ENCODE results near the gene HIVEP2.

The HIVEP2 gene

GRCh38 chr6:142830116-142830710, 114.8 kb downstream of the HIVEP2 start:
- H2AFZ ChIP-seq = no peak overlapping the region
- H3K27me3 ChIP-seq (ENCODE audit: control insufficient read depth, insufficient read depth, low read length) = no peaks in the 10 kb centered on the region
- H3K9ac ChIP-seq = no peak overlapping the region
- H3K4me2 ChIP-seq (ENCODE audit: low read length) = no peak overlapping the region
- no peak for TF ChIP-seq CTCF (IDR thresholded peaks at IDR 0.05)
- H3K79me2 ChIP-seq = peaks cover 13% of the 10 kb centered on the region
- peaks cover 2% of the 10 kb centered on the region for H3K4me1 ChIP-seq
- no peak overlapping the region for H3K27ac ChIP-seq
- no peaks in the 10 kb centered on the region for H3K9me3 ChIP-seq (ENCODE audit: control insufficient read depth, low read length)
- H3K4me3 ChIP-seq (ENCODE audit: low read depth, low read length) = no peak overlapping the region
- no peaks in the 10 kb centered on the region for H3K36me3 ChIP-seq (ENCODE audit: control insufficient read depth, insufficient read depth, low read length)

- Histone ChIP-seq H3K27ac (no peak overlapping the region), H3K9me3 (ENCODE audit: control insufficient read depth, low read length) (no peaks in the 10 kb centered on the region), H3K36me3 (ENCODE audit: control insufficient read depth, insufficient read depth, low read length) (no peaks in the 10 kb centered on the region), H3K27me3 (ENCODE audit: control insufficient read depth, insufficient read depth, low read length) (no peaks in the 10 kb centered on the region), H3K9ac (no peak overlapping the region), H3K4me2 (ENCODE audit: low read length) (no peak overlapping the region), H3K79me2 (peaks cover 16% of the 10 kb centered on the region), H3K4me3 (ENCODE audit: low read depth, low read length) (no peak overlapping the region), H2AFZ (no peak overlapping the region), H3K4me1 (peaks cover 5% of the 10 kb centered on the region)
- no peak for TF ChIP-seq CTCF (IDR thresholded peaks at IDR 0.05)
These were observed 115.4 kb downstream of the HIVEP2 start for GRCh38 chr6:142829556-142829955.

GRCh38 chr6:142827991-142828390, 117.0 kb downstream of the HIVEP2 start:
- no peaks in the 10 kb centered on the region for H3K36me3 ChIP-seq (ENCODE audit: control insufficient read depth, insufficient read depth, low read length)
- no peaks in the 10 kb centered on the region for H3K27me3 ChIP-seq (ENCODE audit: control insufficient read depth, insufficient read depth, low read length)
- no peak overlapping the region for H3K4me2 ChIP-seq (ENCODE audit: low read length)
- H3K9me3 ChIP-seq (ENCODE audit: control insufficient read depth, low read length) = no peaks in the 10 kb centered on the region
- no peak overlapping the region for H3K9ac ChIP-seq
- peaks cover 7% of the 10 kb centered on the region for H3K4me1 ChIP-seq
- H3K27ac ChIP-seq = no peak overlapping the region
- no peak overlapping the region for H2AFZ ChIP-seq
- H3K4me3 ChIP-seq (ENCODE audit: low read depth, low read length) = no peak overlapping the region
- TF ChIP-seq CTCF (IDR thresholded peaks at IDR 0.05) = no peak
- H3K79me2 ChIP-seq = peaks cover 22% of the 10 kb centered on the region

- Histone ChIP-seq H3K4me2 (ENCODE audit: low read length) (no peak overlapping the region), H3K4me1 (peaks cover 7% of the 10 kb centered on the region), H3K9me3 (ENCODE audit: control insufficient read depth, low read length) (no peaks in the 10 kb centered on the region), H3K27ac (no peak overlapping the region), H3K27me3 (ENCODE audit: control insufficient read depth, insufficient read depth, low read length) (no peaks in the 10 kb centered on the region), H3K36me3 (ENCODE audit: control insufficient read depth, insufficient read depth, low read length) (no peaks in the 10 kb centered on the region), H2AFZ (no peak overlapping the region), H3K79me2 (peaks cover 27% of the 10 kb centered on the region), H3K4me3 (ENCODE audit: low read depth, low read length) (no peak overlapping the region), H3K9ac (no peak overlapping the region)
- no peak for TF ChIP-seq CTCF (IDR thresholded peaks at IDR 0.05)
These were observed 117.6 kb downstream of the HIVEP2 start for GRCh38 chr6:142827369-142827768.

- no peak overlapping the region for H3K4me2 ChIP-seq (ENCODE audit: low read length)
- no peaks in the 10 kb centered on the region for H3K27me3 ChIP-seq (ENCODE audit: control insufficient read depth, insufficient read depth, low read length)
- H3K27ac ChIP-seq = no peak overlapping the region
- H2AFZ ChIP-seq = no peak overlapping the region
- no peaks in the 10 kb centered on the region for H3K9me3 ChIP-seq (ENCODE audit: control insufficient read depth, low read length)
- H3K4me1 ChIP-seq = peaks cover 14% of the 10 kb centered on the region
- H3K9ac ChIP-seq = no peak overlapping the region
- H3K36me3 ChIP-seq (ENCODE audit: control insufficient read depth, insufficient read depth, low read length) = no peaks in the 10 kb centered on the region
- no peak for TF ChIP-seq CTCF (IDR thresholded peaks at IDR 0.05)
- peaks cover 26% of the 10 kb centered on the region for H3K79me2 ChIP-seq
- H3K4me3 ChIP-seq (ENCODE audit: low read depth, low read length) = no peak overlapping the region
These were observed 119.2 kb downstream of the HIVEP2 start for GRCh38 chr6:142825760-142826159.

Measured in parathyroid adenoma (tissue), 2 donors.